Measurements from ENCODE around the gene DTD1.
A peak's percentile ranks its signal among the peaks of the same experiment; 100 is the strongest.

Gene DTD1

DNA sequence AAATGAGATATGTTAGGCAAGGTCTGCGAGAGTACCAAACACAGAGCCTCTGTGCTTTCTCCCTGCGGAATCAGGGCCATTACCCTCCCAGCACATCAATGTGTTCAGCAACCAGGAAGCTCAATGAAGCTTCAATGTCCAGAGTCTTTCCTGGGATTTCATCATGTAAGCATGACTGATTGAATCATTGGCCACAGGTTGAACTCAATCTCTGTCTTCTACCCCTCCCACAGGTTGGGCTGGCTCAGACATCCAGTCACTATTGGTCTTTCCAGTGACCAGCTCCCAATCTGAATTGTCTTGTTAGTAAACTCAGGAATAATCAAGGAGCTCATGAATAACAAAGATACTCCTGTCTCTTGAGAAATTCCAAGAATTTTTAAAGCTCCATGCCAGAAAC lies 2.7 kb upstream of the DTD1 start:
- H3K4me3 Mint-ChIP-seq, result no peak overlapping the region
- H3K9me3 Mint-ChIP-seq, result no peaks in the 10 kb centered on the region
- no peak overlapping the region for H3K27ac Mint-ChIP-seq
- H3K4me1 Mint-ChIP-seq (ENCODE audit: low read depth), result peaks cover 19% of the 10 kb centered on the region
- H3K36me3 Mint-ChIP-seq (ENCODE audit: low read depth), result no peaks in the 10 kb centered on the region
- peaks cover 9% of the 10 kb centered on the region for H3K27me3 Mint-ChIP-seq (ENCODE audit: low read depth)

- H3K9me3 Mint-ChIP-seq, result no peaks in the 10 kb centered on the region
- no peaks in the 10 kb centered on the region for H3K36me3 Mint-ChIP-seq (ENCODE audit: low read depth)
- peak overlapping the region; percentile 85 for H3K4me3 Mint-ChIP-seq
- H3K27me3 Mint-ChIP-seq (ENCODE audit: low read depth), result peaks cover 8% of the 10 kb centered on the region
- peak overlapping the region; percentile 85 for H3K27ac Mint-ChIP-seq
- peaks cover 20% of the 10 kb centered on the region for H3K4me1 Mint-ChIP-seq (ENCODE audit: low read depth)
Observed at GRCh38 chr20:18588574-18588933, 700 bp downstream of the DTD1 start.

- Mint-ChIP-seq H3K27ac (no peak overlapping the region), H3K9me3 (no peaks in the 10 kb centered on the region), H3K36me3 (ENCODE audit: low read depth) (no peaks in the 10 kb centered on the region), H3K4me3 (peak overlapping the region; percentile 65), H3K4me1 (ENCODE audit: low read depth) (peaks cover 20% of the 10 kb centered on the region), H3K27me3 (ENCODE audit: low read depth) (no peaks in the 10 kb centered on the region)
Observed at GRCh38 chr20:18589941-18590674, 2.3 kb downstream of the DTD1 start.

DNA sequence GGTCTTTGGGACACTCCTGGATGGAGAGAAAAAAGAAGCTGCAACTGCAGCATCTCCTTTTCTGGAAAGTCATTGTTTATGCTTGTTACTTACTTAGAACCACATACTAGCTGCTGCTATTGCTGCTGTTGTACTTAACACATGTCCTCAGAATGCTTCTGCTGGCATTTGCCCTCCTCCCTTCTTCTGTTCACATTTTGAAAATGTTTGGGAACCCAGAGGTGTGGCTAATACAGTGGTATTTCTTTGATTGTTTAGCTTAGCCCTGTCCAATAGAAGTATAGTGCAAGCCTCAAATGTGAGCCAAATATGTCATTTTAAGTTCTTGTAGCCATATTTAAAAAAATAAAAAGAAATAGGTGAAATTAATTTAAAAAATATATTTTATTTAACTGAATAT lies 8.4 kb downstream of the DTD1 start:
- peaks cover 1% of the 10 kb centered on the region for H3K4me1 Mint-ChIP-seq (ENCODE audit: low read depth)
- H3K36me3 Mint-ChIP-seq (ENCODE audit: low read depth), result peaks cover 7% of the 10 kb centered on the region
- H3K4me3 Mint-ChIP-seq, result no peak overlapping the region
- no peaks in the 10 kb centered on the region for H3K27me3 Mint-ChIP-seq (ENCODE audit: low read depth)
- no peak overlapping the region for H3K27ac Mint-ChIP-seq
- H3K9me3 Mint-ChIP-seq, result no peaks in the 10 kb centered on the region

DNA sequence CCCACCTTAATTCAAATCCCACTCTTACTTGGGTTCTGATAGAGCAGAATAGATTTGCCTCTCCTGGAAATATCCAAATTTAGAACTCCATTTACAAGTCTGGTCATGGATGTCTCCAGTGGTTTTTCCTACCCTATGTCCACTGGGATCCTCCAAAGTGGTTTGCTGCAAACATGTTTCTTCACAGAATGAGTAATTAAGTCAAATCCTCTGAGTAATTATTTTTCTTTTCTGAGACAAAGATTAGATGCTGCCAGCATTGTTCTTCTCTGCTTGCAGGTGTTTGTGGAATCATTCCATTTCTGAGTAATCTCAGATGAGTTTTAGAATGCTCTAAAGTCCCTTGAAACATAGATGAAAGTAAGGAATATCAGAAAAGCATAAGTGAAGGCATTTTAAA lies 21.9 kb downstream of the DTD1 start:
- Mint-ChIP-seq H3K27ac (no peak overlapping the region), H3K4me1 (ENCODE audit: low read depth) (no peaks in the 10 kb centered on the region), H3K9me3 (no peaks in the 10 kb centered on the region), H3K27me3 (ENCODE audit: low read depth) (no peaks in the 10 kb centered on the region), H3K4me3 (no peak overlapping the region), H3K36me3 (ENCODE audit: low read depth) (no peaks in the 10 kb centered on the region)

GRCh38 chr20:18611492-18611891 lies 23.6 kb downstream of the DTD1 start:
- H3K36me3 Mint-ChIP-seq (ENCODE audit: low read depth), result no peaks in the 10 kb centered on the region
- no peaks in the 10 kb centered on the region for H3K27me3 Mint-ChIP-seq (ENCODE audit: low read depth)
- no peaks in the 10 kb centered on the region for H3K4me1 Mint-ChIP-seq (ENCODE audit: low read depth)
- no peak overlapping the region for H3K27ac Mint-ChIP-seq
- no peaks in the 10 kb centered on the region for H3K9me3 Mint-ChIP-seq
- H3K4me3 Mint-ChIP-seq, result no peak overlapping the region

GRCh38 chr20:18613553-18613952 lies 25.7 kb downstream of the DTD1 start:
- Mint-ChIP-seq H3K4me3 (no peak overlapping the region), H3K27ac (no peak overlapping the region), H3K36me3 (ENCODE audit: low read depth) (peaks cover 2% of the 10 kb centered on the region), H3K4me1 (ENCODE audit: low read depth) (no peaks in the 10 kb centered on the region), H3K9me3 (no peaks in the 10 kb centered on the region), H3K27me3 (ENCODE audit: low read depth) (no peaks in the 10 kb centered on the region)

DNA sequence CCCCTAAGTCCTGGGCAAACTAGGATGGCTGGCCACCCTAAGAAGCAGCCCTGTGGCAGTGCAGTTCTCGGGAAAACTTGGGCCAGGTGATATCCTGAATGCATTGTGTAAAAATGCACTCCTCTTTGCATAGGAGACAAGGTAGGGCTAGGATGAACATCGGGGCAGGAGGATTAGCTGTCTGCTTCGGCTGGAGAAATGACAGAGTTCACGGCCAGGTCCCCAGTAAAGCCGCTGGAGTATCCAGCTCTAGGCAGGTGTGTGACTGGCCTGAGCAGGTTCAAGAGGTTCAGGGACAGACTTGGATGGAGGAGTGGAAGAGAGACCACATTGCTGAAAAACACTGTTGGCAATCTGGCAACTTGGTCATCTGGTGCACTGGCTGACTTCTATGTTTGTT lies 26.4 kb downstream of the DTD1 start:
- Mint-ChIP-seq H3K4me3 (no peak overlapping the region), H3K36me3 (ENCODE audit: low read depth) (peaks cover 2% of the 10 kb centered on the region), H3K27ac (no peak overlapping the region), H3K9me3 (no peaks in the 10 kb centered on the region), H3K27me3 (ENCODE audit: low read depth) (no peaks in the 10 kb centered on the region), H3K4me1 (ENCODE audit: low read depth) (no peaks in the 10 kb centered on the region)

- H3K4me3 Mint-ChIP-seq, result no peak overlapping the region
- peaks cover 2% of the 10 kb centered on the region for H3K36me3 Mint-ChIP-seq (ENCODE audit: low read depth)
- H3K27me3 Mint-ChIP-seq (ENCODE audit: low read depth), result no peaks in the 10 kb centered on the region
- no peak overlapping the region for H3K27ac Mint-ChIP-seq
- H3K9me3 Mint-ChIP-seq, result no peaks in the 10 kb centered on the region
- H3K4me1 Mint-ChIP-seq (ENCODE audit: low read depth), result no peaks in the 10 kb centered on the region
Observed at GRCh38 chr20:18615020-18615650, 27.3 kb downstream of the DTD1 start.

DNA sequence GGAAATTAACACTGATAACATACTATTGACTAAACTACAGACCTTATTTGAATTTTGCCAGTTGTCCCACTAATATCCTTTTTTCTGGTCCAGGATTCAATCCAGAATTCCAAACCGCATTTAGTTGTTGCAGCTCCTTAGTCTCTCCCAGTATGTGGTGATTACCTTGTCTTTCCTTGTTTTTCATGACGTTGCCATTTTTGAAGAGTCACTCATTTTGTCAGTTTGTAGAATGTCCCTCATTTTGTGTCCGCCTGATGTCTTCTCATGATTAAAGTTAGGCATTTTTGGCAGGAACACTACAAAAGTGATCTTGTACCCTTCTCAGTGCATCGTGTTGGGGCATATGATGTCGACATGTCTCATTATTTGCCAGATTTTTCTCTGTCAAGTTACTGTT lies 33.1 kb downstream of the DTD1 start:
- Mint-ChIP-seq H3K4me1 (ENCODE audit: low read depth) (no peaks in the 10 kb centered on the region), H3K27me3 (ENCODE audit: low read depth) (no peaks in the 10 kb centered on the region), H3K27ac (no peak overlapping the region), H3K9me3 (no peaks in the 10 kb centered on the region), H3K4me3 (no peak overlapping the region), H3K36me3 (ENCODE audit: low read depth) (peaks cover 2% of the 10 kb centered on the region)

DNA sequence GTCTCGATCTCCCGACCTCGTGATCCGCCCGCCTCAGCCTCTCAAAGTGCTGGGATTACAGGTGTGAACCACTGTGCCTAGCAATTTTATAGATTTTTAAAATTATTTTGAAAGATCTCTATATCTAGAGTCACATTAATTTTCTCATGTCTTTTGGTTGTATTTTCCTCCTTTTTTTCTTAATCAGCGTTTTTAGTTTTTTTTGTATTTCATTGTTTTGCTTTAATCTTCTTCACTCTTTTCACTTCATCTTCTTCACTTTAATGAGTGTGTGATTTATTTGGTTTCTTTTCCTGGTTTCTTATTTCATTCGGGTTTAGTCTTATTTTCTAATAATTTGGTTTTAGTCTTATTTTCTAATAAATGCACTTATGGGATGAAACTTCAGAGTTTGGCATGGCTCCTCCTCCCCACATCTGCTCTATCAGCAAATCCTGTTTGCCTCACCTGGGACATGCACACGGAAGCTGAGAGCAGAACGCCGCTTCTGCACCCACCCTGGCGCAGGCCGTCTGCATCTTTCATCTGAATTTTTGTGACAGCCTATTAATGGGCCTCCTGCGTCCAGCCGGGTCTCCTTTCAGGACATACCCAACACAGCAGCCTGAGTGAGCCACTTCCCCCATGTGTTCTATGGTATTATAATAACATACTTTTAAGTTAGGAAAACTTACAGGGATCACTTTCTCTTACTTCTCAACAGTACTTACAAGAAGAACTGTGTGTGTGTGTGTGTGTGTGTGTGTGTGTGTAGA lies 35.5 kb downstream of the DTD1 start:
- Mint-ChIP-seq H3K4me1 (ENCODE audit: low read depth) (no peaks in the 10 kb centered on the region), H3K9me3 (no peaks in the 10 kb centered on the region)

DNA sequence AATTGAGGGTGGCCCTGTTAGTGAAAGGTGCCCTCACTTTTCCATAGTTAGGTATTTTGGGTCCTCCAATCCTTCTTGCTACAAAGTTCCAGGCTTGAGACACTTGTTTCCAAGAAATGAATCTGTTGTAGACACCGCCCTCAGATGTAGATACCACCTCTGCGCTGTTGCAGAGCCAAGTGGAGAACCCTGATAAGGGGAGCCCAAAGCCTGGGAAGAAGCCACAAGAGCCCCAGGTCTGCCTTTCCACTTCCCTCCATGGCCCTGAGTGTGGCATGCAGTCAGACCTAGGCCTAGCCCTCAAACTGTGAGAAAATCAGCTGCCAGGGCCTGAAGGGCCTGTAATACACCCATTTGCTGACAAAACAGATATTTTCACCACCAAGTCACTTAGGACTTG lies 37.1 kb downstream of the DTD1 start:
- no peak overlapping the region for H3K4me3 Mint-ChIP-seq
- H3K36me3 Mint-ChIP-seq (ENCODE audit: low read depth), result no peaks in the 10 kb centered on the region
- no peak overlapping the region for H3K27ac Mint-ChIP-seq
- H3K27me3 Mint-ChIP-seq (ENCODE audit: low read depth), result no peaks in the 10 kb centered on the region
- H3K4me1 Mint-ChIP-seq (ENCODE audit: low read depth), result no peaks in the 10 kb centered on the region
- no peaks in the 10 kb centered on the region for H3K9me3 Mint-ChIP-seq

More for the DNA sequence above, 35.5 kb downstream of the DTD1 start:
- no peaks in the 10 kb centered on the region for H3K36me3 Mint-ChIP-seq (ENCODE audit: low read depth)
- H3K27me3 Mint-ChIP-seq (ENCODE audit: low read depth), result no peaks in the 10 kb centered on the region
- no peak overlapping the region for H3K27ac Mint-ChIP-seq
- H3K4me3 Mint-ChIP-seq, result no peak overlapping the region

- H3K4me3 Mint-ChIP-seq, result no peak overlapping the region
- H3K36me3 Mint-ChIP-seq (ENCODE audit: low read depth), result peaks cover 4% of the 10 kb centered on the region
- no peak overlapping the region for H3K27ac Mint-ChIP-seq
- H3K27me3 Mint-ChIP-seq (ENCODE audit: low read depth), result no peaks in the 10 kb centered on the region
- no peaks in the 10 kb centered on the region for H3K9me3 Mint-ChIP-seq
- no peaks in the 10 kb centered on the region for H3K4me1 Mint-ChIP-seq (ENCODE audit: low read depth)
Observed at GRCh38 chr20:18625907-18626655, 38.2 kb downstream of the DTD1 start.

DNA sequence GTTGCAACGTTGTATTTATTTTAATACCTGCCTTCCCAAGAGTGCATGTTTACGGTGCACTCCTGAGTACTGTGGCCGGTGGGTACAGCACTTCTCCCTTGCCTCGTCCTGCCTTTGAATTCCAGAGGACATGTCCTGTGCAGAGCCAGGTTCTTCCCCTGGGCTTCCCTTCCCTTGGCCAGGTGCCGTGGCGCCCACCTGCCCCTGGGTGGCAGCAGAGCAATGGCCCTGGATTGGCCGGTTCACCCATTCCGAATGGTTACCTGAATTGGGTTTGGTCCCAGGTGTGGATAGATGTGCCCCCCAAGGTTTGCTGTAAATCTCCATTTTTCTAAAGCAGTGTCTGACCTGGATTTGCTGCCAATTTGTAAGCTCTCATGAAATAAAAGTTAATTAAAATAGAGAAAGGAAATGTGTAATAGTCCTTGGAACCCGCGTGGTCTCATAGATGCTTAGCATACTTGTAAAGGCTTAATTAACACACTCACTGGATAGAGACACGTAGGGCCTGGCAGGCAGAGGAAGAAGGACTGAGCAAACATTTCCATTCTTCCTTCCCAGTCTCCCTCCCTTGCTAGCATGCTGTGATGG lies 40.6 kb downstream of the DTD1 start:
- no peak overlapping the region for H3K4me3 Mint-ChIP-seq
- no peaks in the 10 kb centered on the region for H3K27me3 Mint-ChIP-seq (ENCODE audit: low read depth)
- H3K36me3 Mint-ChIP-seq (ENCODE audit: low read depth), result peaks cover 4% of the 10 kb centered on the region
- H3K27ac Mint-ChIP-seq, result no peak overlapping the region
- H3K4me1 Mint-ChIP-seq (ENCODE audit: low read depth), result no peaks in the 10 kb centered on the region
- no peaks in the 10 kb centered on the region for H3K9me3 Mint-ChIP-seq
